Effector memory CD8-positive, alpha-beta T cell (primary cell): ENCODE data around the gene LRIG3.
A peak's percentile ranks its signal among the peaks of the same experiment; 100 is the strongest.

Experiments used
- ATAC-seq: fragments of 150-1000 bp; cut with Tn5 transposase; replicated peaks from 2 replicates; pipeline ENCODE4 v1.10.0; 2021; ENCODE audit warnings: mild to moderate bottlenecking, moderate library complexity
- DNase-seq, 3 experiments: peaks; one replicate each; pipeline ENCODE4 v3.0.0; 2021
- H3K27ac Mint-ChIP-seq, 2 donors: one replicate each; pipeline ENCODE4 v1.8.0; 2022; ENCODE audit warnings: mild to moderate bottlenecking in 2 of 2, mixed read lengths in 2 of 2, moderate library complexity in 2 of 2
- H3K27me3 Mint-ChIP-seq, 2 donors: one replicate each; pipeline ENCODE4 v1.8.0; 2022; ENCODE audit warnings: mixed read lengths in 2 of 2
- H3K36me3 Mint-ChIP-seq: one replicate; pipeline ENCODE4 v1.8.0; 2022; ENCODE audit warnings: mild to moderate bottlenecking, moderate library complexity, mixed read lengths; ENCODE audit not compliant: insufficient read depth
- H3K4me1 Mint-ChIP-seq, 2 donors: one replicate each; pipeline ENCODE4 v1.8.0; 2022; ENCODE audit warnings: low read depth in 2 of 2, mixed read lengths in 2 of 2
- H3K4me3 Mint-ChIP-seq, 2 donors: one replicate each; pipeline ENCODE4 v1.8.0; 2022; ENCODE audit warnings: mild to moderate bottlenecking in 2 of 2, mixed read lengths in 2 of 2, moderate library complexity in 2 of 2
- H3K9me3 Mint-ChIP-seq, 2 donors: one replicate each; pipeline ENCODE4 v1.8.0; 2022; ENCODE audit warnings: mixed read lengths in 2 of 2
- total RNA-seq, 9 experiments: gene quantifications; one replicate each; lab custom pipeline; 2026; lab: John Stamatoyannopoulos, UW

LRIG3 gene, protein sequence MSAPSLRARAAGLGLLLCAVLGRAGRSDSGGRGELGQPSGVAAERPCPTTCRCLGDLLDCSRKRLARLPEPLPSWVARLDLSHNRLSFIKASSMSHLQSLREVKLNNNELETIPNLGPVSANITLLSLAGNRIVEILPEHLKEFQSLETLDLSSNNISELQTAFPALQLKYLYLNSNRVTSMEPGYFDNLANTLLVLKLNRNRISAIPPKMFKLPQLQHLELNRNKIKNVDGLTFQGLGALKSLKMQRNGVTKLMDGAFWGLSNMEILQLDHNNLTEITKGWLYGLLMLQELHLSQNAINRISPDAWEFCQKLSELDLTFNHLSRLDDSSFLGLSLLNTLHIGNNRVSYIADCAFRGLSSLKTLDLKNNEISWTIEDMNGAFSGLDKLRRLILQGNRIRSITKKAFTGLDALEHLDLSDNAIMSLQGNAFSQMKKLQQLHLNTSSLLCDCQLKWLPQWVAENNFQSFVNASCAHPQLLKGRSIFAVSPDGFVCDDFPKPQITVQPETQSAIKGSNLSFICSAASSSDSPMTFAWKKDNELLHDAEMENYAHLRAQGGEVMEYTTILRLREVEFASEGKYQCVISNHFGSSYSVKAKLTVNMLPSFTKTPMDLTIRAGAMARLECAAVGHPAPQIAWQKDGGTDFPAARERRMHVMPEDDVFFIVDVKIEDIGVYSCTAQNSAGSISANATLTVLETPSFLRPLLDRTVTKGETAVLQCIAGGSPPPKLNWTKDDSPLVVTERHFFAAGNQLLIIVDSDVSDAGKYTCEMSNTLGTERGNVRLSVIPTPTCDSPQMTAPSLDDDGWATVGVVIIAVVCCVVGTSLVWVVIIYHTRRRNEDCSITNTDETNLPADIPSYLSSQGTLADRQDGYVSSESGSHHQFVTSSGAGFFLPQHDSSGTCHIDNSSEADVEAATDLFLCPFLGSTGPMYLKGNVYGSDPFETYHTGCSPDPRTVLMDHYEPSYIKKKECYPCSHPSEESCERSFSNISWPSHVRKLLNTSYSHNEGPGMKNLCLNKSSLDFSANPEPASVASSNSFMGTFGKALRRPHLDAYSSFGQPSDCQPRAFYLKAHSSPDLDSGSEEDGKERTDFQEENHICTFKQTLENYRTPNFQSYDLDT
- total RNA-seq: 0 to 2.9 (median 0.06) reads per million in 9 experiments

- peaks cover 0 to 2% of the 10 kb centered on the region in 2 donors for H3K9me3 Mint-ChIP-seq
- no peaks in the 10 kb centered on the region for H3K4me1 Mint-ChIP-seq
- no peaks in the 10 kb centered on the region for H3K36me3 Mint-ChIP-seq
- H3K4me3 Mint-ChIP-seq: peak within 1 kb of the TSS in 1 of 2 donors; percentile 14
- no peaks in the 10 kb centered on the region for H3K27me3 Mint-ChIP-seq
- ATAC-seq (no peak), DNase-seq (no peak)
- no peak within 1 kb of the TSS for H3K27ac Mint-ChIP-seq
Measured at GRCh38 chr12:58920102-58920960, at the start of gene LRIG3. TSS of gene LRIG3 (minus strand) at chr12:58920504. CDS start at chr12:58920235, 269 bp downstream.

DNA sequence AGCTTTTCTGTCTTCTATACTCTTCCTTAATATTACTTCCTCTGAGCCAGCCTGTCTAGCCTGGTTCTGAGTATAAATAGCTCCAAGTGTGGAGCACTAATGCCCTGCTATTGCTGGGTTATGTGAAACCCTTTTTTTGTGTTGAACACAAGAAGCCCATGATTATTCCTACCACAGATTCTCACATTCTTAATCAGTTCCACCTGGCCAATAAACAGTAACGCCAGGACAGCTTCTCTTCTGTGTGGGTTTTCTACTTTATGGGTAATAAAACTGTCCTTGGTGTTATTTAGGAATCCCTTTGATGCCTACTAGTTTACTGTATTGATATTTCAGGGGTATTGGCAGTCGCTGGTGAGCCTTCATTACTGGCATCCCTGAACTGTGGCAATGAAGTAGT is 48.9 kb upstream of the LRIG3 start:
- DNase-seq (no peak), ATAC-seq (no peak)
- H3K27ac Mint-ChIP-seq: no peak overlapping the region
- no peak overlapping the region for H3K4me3 Mint-ChIP-seq
- no peaks in the 10 kb centered on the region for H3K36me3 Mint-ChIP-seq
- no peaks in the 10 kb centered on the region for H3K4me1 Mint-ChIP-seq
- no peaks in the 10 kb centered on the region for H3K27me3 Mint-ChIP-seq
- peaks cover 5 to 7% of the 10 kb centered on the region in 2 donors for H3K9me3 Mint-ChIP-seq

DNA sequence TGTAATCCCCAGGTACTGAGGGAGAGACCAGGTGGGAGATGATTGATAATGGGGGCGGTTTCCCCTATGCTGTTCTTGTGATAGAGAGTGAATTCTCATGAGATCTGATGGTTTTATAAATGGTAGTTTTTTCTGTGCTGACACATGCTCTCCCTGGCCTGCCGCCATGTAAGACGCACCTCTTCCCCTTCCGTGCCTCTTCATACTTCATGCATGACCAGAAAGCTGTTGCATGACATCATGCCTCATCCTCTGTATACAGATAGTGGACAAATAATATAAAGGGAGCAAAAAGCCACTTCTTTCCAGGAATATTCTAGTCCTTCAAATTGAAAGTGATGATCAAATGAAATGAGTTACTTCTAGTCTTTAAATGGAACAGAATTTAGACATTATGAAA is 47.3 kb upstream of the LRIG3 start:
- no peak overlapping the region for H3K27ac Mint-ChIP-seq
- DNase-seq: no peak
- no peaks in the 10 kb centered on the region for H3K4me1 Mint-ChIP-seq
- no peak overlapping the region for H3K4me3 Mint-ChIP-seq
- H3K36me3 Mint-ChIP-seq: peaks cover 2% of the 10 kb centered on the region
- no peak for ATAC-seq
- no peaks in the 10 kb centered on the region for H3K27me3 Mint-ChIP-seq
- H3K9me3 Mint-ChIP-seq: peaks cover 5 to 7% of the 10 kb centered on the region in 2 donors

- DNase-seq (no peak), ATAC-seq (no peak)
- Mint-ChIP-seq H3K27me3 (no peaks in the 10 kb centered on the region), H3K4me1 (no peaks in the 10 kb centered on the region), H3K27ac (no peak overlapping the region), H3K36me3 (peaks cover 2% of the 10 kb centered on the region), H3K9me3 (peaks cover 6 to 7% of the 10 kb centered on the region in 2 donors), H3K4me3 (no peak overlapping the region)
Measured at GRCh38 chr12:58966939-58967338, 46.6 kb upstream of the LRIG3 start.

DNA sequence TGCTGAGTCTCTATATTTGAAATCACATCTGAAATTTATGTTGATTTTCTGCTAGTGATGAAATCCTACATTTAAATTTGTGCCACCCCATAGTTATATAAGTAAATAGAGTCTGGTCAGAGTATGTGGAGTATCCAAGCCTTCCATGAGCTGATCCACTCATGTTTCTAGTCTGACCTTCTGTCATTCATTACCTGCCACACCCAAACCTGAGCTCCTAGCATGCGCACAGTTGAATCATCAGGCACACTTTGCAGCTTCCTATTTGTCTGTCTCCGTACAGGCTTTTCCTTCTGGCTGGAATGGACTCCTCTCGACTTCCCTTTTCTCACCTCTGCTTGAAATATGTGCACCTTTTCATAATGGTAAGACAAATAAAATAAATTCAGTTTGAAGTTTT is 45.3 kb upstream of the LRIG3 start:
- peaks cover 2% of the 10 kb centered on the region for H3K36me3 Mint-ChIP-seq
- no peak overlapping the region for H3K4me3 Mint-ChIP-seq
- no peaks in the 10 kb centered on the region for H3K27me3 Mint-ChIP-seq
- no peaks in the 10 kb centered on the region for H3K4me1 Mint-ChIP-seq
- ATAC-seq (no peak), DNase-seq (no peak)
- H3K27ac Mint-ChIP-seq: no peak overlapping the region
- peaks cover 7% of the 10 kb centered on the region in 2 donors for H3K9me3 Mint-ChIP-seq

- ATAC-seq (no peak), DNase-seq (no peak)
- Mint-ChIP-seq H3K27me3 (no peaks in the 10 kb centered on the region), H3K27ac (no peak overlapping the region), H3K9me3 (peaks cover 2 to 3% of the 10 kb centered on the region in 2 donors), H3K4me3 (no peak overlapping the region), H3K36me3 (peaks cover 2% of the 10 kb centered on the region), H3K4me1 (no peaks in the 10 kb centered on the region)
Measured at GRCh38 chr12:58963844-58964243, 43.5 kb upstream of the LRIG3 start.

- H3K27me3 Mint-ChIP-seq: no peaks in the 10 kb centered on the region
- no peak overlapping the region for H3K4me3 Mint-ChIP-seq
- ATAC-seq: no peak
- no peak overlapping the region for H3K27ac Mint-ChIP-seq
- DNase-seq: no peak
- H3K4me1 Mint-ChIP-seq: no peaks in the 10 kb centered on the region
- peaks cover 0 to 2% of the 10 kb centered on the region in 2 donors for H3K9me3 Mint-ChIP-seq
- peaks cover 2% of the 10 kb centered on the region for H3K36me3 Mint-ChIP-seq
Measured at GRCh38 chr12:58961906-58962305, 41.6 kb upstream of the LRIG3 start.

DNA sequence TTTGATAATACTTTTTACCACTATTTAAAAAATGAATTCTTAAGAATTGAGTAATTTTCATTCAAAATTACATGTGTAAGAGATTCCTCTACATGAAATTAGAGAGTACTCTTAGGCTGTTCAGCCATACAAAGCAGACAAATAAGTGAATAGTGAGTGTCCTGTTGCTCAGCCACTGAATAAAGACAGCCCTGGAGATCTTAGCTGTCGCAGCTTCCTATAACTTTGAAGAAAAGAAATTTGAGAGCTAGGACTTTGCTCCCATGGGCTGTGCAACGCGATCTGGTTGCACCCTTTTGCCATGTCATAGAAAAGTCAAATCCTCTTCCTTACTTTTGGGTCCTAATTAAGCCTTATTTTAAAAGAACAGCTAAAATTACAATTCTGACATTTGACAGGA is 40.9 kb upstream of the LRIG3 start:
- Mint-ChIP-seq H3K36me3 (peaks cover 2% of the 10 kb centered on the region), H3K4me1 (no peaks in the 10 kb centered on the region), H3K27me3 (no peaks in the 10 kb centered on the region), H3K27ac (no peak overlapping the region), H3K4me3 (no peak overlapping the region), H3K9me3 (peaks cover 0 to 2% of the 10 kb centered on the region in 2 donors)
- no peak for ATAC-seq
- no peak for DNase-seq

GRCh38 chr12:58959639-58960300 is 39.5 kb upstream of the LRIG3 start:
- H3K27me3 Mint-ChIP-seq: no peaks in the 10 kb centered on the region
- H3K4me1 Mint-ChIP-seq: no peaks in the 10 kb centered on the region

DNA sequence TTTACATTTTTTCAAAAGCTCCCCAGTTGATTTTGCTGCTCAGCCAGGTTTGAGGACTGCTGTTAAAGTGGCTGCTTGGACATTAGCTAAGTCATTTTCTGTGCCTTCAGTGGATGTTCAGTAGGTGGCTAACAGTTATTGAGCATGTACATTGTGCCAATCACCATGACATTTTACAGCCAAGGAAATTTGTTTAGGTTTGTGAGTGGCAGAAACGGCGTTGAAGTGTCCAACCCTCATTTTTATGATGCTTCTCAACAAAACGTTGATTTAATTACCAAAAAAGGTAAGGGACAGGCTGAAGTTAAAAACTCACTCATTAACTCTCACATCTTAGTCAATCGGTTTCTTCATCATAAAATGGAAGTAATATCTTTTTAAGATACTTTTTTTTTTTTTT is 37.0 kb upstream of the LRIG3 start:
- H3K36me3 Mint-ChIP-seq: no peaks in the 10 kb centered on the region
- H3K4me3 Mint-ChIP-seq: no peak overlapping the region
- no peaks in the 10 kb centered on the region for H3K27me3 Mint-ChIP-seq
- peaks cover 5% of the 10 kb centered on the region in 2 donors for H3K9me3 Mint-ChIP-seq
- no peak overlapping the region for H3K27ac Mint-ChIP-seq
- no peak for DNase-seq
- no peaks in the 10 kb centered on the region for H3K4me1 Mint-ChIP-seq
- ATAC-seq: no peak

More at GRCh38 chr12:58959639-58960300, 39.5 kb upstream of the LRIG3 start:
- H3K27ac Mint-ChIP-seq: no peak overlapping the region
- H3K4me3 Mint-ChIP-seq: no peak overlapping the region
- H3K36me3 Mint-ChIP-seq: peaks cover 2% of the 10 kb centered on the region
- peaks cover 0 to 2% of the 10 kb centered on the region in 2 donors for H3K9me3 Mint-ChIP-seq
- no peak for ATAC-seq
- no peak for DNase-seq

- DNase-seq: no peak
- Mint-ChIP-seq H3K9me3 (peaks cover 8 to 11% of the 10 kb centered on the region in 2 donors), H3K27ac (no peak overlapping the region), H3K36me3 (no peaks in the 10 kb centered on the region), H3K4me3 (no peak overlapping the region), H3K27me3 (no peaks in the 10 kb centered on the region), H3K4me1 (no peaks in the 10 kb centered on the region)
- no peak for ATAC-seq
Measured at GRCh38 chr12:58955849-58956248, 35.5 kb upstream of the LRIG3 start.

GRCh38 chr12:58954002-58954401 is 33.7 kb upstream of the LRIG3 start:
- ATAC-seq: no peak
- no peak overlapping the region for H3K27ac Mint-ChIP-seq
- peaks cover 12 to 17% of the 10 kb centered on the region in 2 donors for H3K9me3 Mint-ChIP-seq
- DNase-seq: no peak
- H3K36me3 Mint-ChIP-seq: no peaks in the 10 kb centered on the region
- no peaks in the 10 kb centered on the region for H3K27me3 Mint-ChIP-seq
- no peaks in the 10 kb centered on the region for H3K4me1 Mint-ChIP-seq
- no peak overlapping the region for H3K4me3 Mint-ChIP-seq
